Right renal cortex interstitium (tissue), 3 donors: Measurements from ENCODE around the gene CFDP1. TPM values are rescaled to one million over a fixed set of nuclear protein-coding genes. Genes with fewer than 3 reads are reported as not detected.
"Not testable (repeated sequence)": the region's sequence is repeated elsewhere in the genome, so short reads cannot be mapped to it uniquely, and the experiment has no call there.

ENCODE experiments used
- DNase-seq, 3 donors: peaks; one replicate each; pipeline ENCODE4 v3.0.0-alpha.2; 2013; ENCODE audit warnings: low read depth in 3 of 3, low spot score in 2 of 3
- polyA plus RNA-seq, 3 donors: library from polyadenylated mRNA; unstranded; fragments of 120-200 nt; gene quantifications; one replicate each; pipeline ENCODE4 v1.2.1, GENCODE V29; 2013; ENCODE audit not compliant: insufficient read length in 3 of 3

The CFDP1 gene
- polyA plus RNA-seq, 3 donors: 202 to 221 (median 203) TPM

DNA sequence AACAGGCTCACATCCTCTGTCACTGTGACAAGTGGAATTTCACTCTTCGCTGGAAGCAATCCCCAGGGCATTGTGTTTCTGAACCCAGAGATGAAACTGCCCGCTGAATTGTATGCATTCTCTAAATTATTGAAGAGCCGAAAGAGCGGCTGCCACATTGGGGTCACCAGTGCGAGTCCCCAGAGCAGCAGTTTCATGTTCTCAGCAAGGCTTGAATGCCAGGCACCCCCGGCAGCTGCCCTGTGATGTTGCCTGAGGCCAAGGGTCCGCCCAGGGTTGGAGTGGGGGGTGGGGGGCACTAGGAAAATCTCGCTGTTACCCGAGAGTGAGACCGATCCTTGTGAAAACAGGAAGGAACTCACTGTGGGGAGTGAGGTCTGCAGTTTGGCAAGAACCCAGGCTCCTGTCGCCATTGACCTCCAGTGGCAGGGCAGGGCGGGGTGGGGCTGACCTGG lies 161.2 kb downstream of the CFDP1 start:
- no peak for DNase-seq

DNA sequence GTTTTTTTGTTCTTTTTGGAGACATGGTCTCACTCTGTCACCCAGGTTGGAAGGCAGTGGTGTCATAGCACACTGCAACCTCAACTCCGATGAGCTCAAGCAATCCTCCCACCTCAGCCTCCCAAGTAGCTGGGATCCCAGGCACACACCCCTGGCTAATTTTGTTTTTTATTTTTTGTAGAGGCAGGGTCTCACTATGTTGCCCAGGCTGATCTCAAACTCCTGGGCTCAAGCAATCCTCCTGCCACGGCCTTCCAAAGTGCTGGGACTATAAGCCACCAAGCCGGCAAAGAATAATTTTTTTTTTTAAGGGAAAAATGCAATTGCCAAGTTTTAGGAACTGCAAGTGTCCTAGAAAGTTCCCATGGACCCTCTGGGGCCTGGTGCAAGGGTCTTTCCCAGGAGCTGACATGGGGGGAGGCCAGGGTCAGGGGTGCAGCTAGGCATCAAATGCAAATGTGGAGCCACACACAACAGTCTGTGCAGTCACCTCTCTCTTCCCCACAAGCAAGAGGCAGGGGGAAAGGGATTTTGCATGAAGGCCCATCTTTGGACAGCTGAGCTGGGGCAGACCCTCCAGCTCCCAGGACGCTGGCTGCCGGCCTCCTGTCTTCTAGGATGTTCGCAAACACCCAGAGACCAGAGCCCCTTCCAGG lies 161.7 kb downstream of the CFDP1 start:
- DNase-seq: no peak

DNA sequence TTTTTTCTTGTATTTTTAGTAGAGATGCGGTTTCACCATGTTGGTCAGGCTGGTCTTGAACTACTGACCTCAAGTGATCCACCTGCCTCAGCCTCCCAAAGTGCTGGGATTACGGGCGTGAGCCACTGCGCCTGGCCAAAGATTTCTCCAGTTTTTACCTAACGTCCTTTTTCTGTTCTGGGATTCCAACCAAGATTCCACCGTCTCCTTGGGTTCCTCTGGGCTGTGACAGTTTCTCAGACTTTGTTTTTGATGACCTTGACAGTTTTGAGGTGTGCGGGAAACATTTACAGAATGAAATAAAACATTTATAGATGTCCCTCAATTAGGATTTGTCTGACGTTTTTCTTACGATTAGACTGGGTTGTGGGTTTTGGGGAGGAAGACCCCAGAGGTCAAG lies 163.9 kb downstream of the CFDP1 start:
- DNase-seq: not testable (repeated sequence)

DNA sequence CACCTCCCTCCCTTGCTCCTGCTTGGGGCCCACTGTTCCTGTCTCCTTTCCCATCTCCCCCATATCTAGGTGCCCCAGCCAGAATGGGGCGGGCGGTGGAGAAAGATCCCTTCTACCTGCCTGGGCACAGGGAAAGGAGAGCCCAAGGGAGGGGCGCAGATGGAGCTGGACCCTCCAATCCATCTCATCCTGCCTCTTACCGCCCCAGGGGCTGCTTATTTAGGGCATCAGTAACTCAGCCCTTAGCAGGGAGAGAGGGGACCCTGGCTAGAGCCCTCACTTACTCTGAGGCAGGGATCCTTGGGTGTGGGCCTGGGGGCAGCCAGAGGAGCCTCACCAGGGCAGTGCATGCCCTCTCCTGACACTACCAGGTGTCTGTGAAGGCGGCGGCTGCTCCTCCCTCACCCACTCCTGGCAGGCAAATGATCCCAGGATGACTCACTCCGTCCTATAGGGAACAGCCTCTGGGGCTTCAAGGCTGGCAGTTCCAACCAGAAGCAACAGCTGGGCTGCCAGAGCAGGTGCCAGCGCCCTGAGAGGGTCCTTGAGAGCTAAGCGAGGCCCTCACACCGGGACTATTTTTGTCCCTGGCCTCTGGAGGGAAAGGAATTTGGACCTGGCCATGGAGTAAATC lies 165.6 kb downstream of the CFDP1 start:
- DNase-seq: no peak

DNA sequence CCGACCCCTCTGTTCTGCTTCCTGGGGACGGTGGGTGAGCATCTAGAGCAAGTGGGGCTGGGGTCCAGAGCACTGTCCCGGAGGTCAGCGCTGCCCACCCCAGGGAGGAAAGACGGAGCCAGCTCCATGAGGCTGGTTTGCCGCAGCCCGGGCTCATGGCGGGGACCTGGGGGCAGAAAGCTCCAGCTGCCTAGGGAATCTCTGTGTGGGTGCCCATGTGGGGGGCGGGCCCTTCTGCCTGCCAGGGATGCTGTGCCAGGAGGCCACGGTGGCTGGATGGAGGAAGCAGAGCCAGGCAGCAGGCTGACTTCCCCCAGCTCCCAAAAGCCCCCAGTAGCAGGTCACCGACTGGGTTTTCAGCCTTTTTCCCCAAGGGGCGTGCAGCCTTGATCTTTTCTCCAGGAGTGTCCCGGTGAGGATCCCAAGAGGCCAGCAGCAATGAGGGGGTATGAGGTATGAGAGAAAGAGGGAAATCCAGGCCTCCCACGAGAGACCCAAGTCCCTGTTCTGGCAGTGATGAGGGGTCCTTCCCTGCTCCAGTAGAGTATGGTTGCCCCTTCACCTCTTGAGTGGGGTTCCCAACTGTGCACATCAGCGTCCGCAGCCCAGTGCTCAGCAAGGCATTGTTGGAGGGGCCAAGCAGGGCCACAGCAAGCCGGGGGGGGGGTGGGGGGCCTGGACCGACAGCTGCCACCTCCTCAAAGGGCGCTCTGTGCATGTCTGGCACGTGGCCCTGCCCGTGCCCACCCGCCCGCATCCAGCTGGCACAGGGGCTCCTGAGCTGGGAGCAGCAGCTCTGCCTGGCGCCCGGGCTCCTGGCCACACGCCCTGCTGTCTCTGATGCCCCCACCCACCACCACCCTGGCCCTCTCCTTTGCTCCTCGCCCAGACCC lies 166.3 kb downstream of the CFDP1 start:
- DNase-seq: no peak

DNA sequence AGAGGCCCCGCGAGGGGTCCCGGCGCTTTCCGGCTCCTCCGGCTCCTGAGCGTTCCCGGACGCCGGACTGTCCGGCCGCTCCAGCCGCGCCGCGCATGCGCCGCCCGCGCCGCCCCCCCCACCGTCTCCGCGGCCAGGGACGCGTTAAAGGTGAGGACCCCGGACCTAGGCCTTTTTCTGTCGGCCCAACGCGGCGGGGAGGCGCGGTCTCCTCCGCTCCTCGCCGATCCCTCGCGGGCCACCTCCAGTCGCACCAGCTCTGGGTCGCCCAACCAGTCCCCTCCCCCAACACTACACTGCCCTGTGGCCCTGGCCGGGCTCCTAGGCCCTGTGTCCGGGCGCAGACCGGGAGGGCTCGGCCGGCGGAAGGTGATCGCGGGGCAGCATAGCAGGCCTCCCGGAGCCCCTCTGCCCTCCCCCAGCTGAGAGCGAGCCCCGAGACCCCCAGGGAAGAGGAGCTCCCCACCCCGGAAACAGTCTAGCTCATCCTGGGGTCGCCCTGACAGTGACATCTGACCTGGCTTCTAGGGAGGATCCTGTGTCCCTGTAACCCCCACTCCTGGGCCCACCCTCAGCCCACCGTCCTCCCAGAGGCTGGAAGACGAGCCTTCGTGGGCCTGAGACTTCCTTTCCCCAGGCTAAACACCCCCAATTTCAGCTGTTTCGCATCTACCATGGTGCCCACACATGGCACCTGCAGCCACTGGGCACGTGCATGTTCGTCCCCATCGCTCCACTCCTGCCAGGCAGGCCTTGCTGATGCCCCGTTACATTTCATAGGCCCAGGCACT lies 167.2 kb downstream of the CFDP1 start:
- DNase-seq: no peak

DNA sequence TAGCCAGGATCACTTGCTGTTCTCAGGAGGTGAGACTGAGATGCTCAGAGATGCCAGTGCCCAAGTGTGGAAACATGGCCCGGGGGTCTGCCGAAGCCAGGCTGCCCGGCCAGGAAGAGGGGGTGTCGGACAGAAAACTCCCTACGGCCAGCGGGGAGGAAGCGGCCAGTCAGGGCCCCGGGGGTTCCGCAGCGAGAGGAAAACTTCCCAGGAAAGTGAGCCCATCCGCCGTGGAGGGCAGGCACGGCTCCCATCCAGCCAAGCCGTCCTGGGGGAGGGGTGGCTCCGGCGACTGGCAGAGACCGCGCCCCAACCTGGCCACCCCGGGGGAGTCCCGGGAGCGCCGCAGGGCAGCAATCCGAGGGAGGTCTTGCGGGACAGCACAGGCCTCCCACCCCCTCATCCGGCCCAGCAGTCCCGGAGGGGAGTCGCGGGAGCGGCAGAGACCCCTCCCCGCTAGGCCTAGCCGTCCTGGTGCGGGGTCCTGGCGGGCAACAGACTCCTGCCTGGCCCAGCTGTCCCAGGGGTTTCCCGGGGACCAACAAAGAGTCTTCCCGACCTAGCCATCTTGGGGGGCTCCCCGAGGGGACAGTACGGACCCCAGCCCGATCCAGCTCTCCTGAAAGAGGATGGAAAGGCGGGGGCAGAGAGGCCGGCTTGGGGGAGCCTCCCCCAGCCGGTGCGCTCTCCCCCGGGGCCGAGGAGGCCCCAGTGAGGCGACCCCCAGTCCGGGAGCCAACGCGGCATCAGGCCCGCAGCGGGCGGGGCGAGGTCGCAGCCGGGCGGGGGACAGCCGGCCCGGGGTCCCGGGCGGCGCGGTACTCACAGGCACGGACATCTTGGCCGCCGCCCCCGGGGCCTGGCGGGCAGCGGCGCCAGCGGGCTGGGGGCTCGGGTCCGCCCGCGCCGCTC lies 168.0 kb downstream of the CFDP1 start:
- DNase-seq: no peak

DNA sequence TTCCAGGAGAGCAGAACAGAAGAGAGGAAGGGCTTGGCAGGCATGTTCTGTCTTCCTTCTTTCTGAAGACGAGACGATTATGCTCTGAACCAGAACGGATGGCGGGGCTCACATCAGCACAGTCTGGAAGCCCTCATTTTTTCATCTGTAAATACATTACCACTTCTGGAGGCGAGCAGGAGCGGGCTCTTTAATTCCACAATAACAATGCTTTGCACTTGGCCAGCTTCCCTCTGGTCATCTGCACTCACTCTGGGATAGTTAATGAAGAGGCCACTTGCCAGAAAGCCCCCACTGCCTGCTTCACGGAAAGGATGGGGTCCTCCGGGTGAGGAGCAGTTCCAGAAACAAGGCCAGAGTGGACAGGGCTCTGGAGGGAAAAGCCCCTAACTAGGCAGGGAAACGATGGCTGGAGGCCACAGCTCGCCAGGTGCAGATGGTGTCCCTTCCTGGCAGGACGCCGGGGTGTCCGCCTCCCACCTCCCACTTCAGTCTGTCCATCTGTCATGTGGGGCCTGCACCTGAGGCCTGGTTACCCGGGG lies 168.8 kb downstream of the CFDP1 start:
- no peak for DNase-seq

DNA sequence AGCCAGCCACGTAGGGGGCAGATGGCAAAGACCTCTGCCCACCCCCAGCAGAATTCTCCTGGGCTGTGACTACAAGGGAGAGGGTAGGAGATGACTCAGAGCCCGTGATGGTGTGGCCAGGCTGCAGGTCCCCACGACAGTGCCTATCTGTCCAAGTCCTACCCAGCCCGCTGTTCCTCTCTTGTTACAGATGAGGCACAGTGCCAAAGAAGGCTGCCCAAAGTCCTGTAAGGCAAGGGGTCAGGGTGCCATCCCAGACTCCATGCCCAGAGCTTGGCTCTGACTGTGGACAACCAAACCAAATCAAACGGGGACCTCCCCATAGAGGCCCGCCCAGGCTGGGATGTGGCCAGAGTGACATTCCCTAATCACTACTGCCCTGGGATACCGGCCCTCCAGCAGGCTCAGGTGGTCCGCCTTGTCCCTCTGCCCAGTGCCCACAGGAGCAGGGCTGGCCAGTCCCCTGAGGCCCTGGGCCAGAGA lies 169.3 kb downstream of the CFDP1 start:
- no peak for DNase-seq

DNA sequence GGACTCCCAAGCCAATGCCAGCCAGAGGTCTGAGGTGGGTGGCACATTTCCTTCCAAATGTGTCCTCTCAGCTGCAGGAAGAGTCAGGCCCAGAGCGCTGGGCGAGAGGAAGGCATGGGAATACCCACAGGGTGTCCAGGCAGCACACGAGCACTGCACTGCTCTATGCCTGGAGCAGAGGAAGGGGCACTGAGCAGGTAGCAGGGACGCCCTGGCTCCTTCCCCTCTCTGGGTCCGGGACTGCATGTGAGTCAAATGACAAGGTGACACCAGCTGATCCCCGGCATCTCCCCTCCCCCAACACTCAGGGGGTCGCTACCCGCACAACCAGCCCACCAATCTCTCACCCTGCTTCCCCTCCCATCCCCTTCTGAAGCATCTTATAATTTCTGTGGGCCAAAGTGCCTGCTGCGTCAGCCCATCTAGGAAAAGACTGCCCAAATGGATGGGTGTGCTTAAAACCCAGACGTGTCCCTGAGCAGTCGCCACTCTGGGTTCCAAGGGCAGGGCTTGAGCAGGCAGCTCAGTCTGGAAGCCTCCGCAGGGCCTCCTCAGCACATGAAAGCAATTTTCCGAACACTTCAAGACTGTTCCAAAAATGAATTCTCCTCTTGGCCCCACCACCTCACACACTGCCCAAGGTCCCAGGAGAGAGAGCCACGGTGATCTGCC lies 169.9 kb downstream of the CFDP1 start:
- no peak for DNase-seq

DNA sequence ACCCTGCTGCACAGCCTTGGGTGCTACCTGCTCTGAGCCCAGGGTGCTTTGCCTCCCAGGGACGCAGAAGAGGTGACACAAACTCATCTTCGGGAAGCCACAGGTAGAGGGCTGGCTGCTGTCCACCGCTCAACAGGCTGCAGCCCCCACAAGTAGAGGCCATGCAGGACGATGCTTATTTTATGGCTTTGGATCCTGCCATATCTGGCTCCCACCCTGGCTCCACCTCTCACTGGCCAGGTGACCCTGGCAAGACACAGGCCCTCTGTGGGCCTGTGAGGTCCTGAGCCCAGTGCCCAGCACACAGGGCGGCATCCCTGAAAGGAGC lies 170.5 kb downstream of the CFDP1 start:
- DNase-seq: no peak

DNA sequence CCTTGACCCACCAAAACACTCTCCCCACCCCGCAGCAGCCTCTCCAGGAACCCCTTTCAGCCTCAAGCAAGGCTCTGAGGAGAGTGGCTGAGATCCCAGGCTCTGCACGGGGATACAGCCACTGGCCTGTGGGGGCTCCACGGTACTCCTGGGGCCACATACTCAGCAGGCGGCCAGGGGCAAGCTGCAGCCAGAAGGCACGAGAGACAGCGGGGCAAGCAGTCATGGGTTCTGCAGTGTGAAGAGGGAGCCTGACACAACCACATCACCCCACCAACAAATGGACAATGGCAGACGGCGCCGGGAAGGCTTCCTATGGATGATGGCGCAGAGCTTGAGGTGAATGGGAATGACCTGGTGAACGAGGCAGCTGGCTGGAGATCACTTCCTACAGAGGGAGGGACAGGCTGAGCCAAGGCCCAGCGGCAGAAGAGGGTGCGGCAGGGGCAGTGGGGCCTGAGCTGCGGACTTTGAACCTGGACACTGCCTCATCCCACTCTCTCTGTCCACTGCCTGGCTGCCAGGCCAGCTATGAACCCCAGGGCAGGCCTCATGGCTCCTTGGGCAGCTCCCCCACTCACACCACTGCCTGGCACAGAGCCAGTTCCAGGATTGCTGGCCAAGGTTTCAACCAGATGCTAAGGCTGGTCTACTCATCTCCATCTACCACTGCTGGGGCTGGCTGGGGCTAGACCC lies 171.1 kb downstream of the CFDP1 start:
- DNase-seq: no peak

DNA sequence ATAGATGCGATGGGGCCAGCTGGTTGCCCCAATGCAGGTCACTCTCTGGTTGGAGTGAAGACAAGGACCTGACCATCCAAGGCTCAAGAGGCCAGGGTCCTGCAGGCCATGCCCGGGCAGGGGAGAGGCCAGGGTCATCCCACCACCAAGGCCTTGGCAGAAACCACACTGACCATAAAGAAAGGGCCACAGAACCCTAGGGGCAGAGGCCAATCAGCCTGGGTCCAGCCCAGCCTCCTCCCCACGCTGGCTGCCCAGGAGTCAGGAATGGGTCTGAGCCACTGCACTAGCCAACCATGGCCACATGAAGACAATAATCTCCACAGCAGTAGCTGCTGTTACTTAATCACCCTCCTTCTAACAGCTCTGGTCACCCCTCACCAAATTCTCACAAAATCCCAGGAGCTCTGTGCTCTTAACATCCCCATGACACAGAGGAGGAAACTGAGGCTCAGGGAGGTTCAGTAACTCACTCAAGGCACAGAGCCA lies 171.7 kb downstream of the CFDP1 start:
- no peak for DNase-seq

DNA sequence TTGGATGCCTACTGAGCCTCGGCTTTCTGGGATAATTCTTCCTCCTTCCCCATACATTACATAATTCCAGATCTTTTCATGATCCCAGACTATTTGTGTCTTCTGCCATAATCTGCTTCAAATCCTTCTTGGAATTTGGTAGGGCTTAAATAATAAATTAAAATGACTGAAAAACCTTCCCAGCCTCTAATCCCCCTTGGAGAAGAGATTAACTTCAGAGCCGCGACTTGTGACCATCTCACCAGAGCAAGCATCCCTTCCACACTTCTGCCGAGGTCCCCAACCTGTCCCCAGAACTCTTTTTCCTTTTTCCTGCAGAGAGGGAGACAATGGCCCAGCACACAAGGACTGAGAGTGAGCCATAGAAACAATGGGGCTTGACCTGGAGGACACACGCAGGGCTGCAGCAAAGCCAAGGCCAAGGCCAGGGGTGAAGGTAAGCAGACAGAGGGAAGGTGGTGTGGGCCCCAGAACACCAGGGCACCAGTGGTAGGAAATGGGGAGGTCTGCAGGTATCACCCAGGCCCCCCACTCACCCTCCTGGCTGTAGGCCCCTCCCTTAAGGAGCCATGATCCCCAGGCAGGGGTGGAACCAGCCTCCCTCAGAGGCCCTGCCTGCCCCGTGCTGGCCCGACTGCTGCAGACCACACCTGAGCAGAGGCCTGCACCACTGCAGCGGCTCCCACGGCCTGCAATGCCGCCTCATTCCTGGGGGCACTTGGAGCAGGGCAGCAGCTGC lies 172.3 kb downstream of the CFDP1 start:
- DNase-seq: no peak

DNA sequence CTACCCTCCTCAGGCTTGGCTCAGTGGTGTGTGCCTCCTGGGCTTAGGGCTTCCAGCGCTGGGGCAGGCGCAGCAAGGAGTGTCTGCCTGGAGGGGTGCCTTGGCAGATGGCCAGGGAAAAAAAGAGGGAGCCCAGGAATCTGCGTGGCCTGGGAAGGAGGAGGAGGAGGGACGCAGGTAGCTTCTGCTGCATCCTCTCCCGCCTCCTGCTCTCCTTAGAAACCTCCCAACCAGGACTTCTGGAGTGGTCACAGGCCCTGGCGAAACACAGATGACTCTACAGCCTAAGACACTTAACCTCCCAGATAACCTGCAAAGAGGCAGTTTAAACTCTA lies 174.5 kb downstream of the CFDP1 start:
- no peak for DNase-seq

DNA sequence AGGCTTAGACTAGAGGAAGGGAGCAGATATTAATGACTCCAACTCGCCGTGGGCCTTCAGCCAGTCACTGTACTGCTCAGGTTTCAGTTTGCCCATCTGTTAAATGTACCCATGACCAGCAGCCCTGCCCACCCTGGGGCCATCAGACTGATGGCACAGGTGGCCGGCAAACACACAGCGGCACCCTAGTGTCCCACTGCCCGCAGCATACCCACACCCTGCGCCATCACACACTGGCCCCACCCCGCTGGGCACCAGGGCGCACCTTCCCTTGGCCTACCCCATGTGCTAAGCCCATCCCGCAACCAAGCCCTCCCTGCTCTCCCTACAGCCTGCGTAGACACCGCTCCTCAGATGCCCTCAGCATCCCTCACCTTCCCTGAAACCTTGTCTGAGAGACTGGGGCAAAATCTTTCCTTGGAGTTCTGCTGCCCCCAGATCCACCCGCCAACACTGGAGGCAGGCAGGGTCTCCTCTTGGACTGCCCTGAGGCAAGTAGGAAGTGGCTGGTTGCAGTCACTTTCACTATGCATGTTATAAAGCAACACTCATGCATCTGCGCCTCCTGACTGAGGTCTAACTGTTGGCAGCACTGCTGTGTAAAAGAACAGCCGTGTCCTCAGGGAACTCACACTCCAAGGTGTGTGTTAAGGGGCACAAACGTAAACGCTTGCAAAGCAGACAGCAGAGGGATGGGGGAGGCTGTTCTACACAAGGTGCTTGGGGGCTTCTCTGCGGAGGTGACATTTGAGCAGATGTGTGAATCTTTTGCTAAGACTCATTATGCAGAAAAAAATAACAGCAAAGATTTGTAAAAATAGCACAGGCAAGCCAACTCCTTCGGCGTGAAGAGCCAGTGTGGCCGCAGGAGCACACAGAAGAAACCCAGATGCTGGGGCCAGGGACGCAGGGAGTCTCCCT lies 175.2 kb downstream of the CFDP1 start:
- DNase-seq: no peak
